Measurements from ENCODE around the gene CTF1.
"Not testable (repeated sequence)": the region's sequence is repeated elsewhere in the genome, so short reads cannot be mapped to it uniquely, and the experiment has no call there.

The CTF1 gene

DNA sequence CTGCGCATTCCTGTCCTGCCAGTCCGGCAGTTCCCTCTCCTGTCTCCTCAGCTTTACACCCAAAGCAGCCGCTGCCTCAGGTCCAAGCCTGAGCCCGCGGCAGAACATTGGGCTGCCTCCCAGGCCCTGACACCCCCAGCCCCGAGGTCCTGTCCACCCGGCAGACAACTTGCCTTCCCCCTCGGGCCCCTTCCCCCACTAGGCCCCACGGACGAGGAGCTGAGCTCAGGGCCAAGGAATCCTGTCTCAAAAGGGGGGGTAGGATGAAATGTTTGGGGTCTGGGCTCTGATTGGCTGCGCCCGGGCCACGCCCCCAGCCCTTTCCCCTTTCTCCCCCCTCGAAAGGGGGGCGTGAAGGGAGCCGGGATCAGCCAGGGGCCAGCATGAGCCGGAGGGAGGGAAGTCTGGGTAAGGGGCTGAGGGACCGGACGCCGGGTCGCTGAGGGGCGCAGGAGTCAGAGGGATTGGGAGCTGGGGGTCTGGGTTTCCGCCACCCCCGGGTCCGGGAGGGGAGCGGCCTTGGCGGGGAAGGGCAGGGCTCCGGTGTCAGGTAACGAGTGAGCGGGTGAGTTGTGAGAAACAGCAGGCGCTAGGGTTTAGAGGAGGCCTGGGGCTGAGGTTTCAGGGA is at the start of gene CTF1:
Gene CTF1, plus strand, starts transcription at position 354 of the 628 bp plus-strand sequence. Its CDS starts 30 bp downstream, at position 384.
- Histone ChIP-seq H3K27me3 (ENCODE audit: low read depth, low read length) (no peaks in the 10 kb centered on the region), H3K27ac (ENCODE audit: low read length) (peak within 1 kb of the TSS; percentile 94), H3K9me3 (ENCODE audit: control insufficient read depth in 1 of 2, low read length in 2 of 2) (no peaks in the 10 kb centered on the region), H3K4me3 (ENCODE audit: low read depth in 1 of 2, low read length in 2 of 2) (peak within 1 kb of the TSS; percentile 64 to 73), H3K4me1 (ENCODE audit: control insufficient read depth in 1 of 2, insufficient read depth in 2 of 2, low read length in 2 of 2) (peaks cover 25 to 34% of the 10 kb centered on the region in 2 donors), H3K36me3 (ENCODE audit: control insufficient read depth in 1 of 2, insufficient read depth in 2 of 2, low read length in 2 of 2) (peaks cover 0 to 8% of the 10 kb centered on the region in 2 donors)

GRCh38 chr16:30846649-30847402 is 49.6 kb upstream of the CTF1 start:
- Histone ChIP-seq H3K27ac (ENCODE audit: low read length) (no peak overlapping the region), H3K36me3 (ENCODE audit: control insufficient read depth in 1 of 2, insufficient read depth in 2 of 2, low read length in 2 of 2) (no peaks in the 10 kb centered on the region), H3K4me3 (ENCODE audit: low read depth in 1 of 2, low read length in 2 of 2) (no peak overlapping the region), H3K27me3 (ENCODE audit: low read depth, low read length) (no peaks in the 10 kb centered on the region), H3K4me1 (ENCODE audit: control insufficient read depth in 1 of 2, insufficient read depth in 2 of 2, low read length in 2 of 2) (peaks cover 0 to 8% of the 10 kb centered on the region in 2 donors), H3K9me3 (ENCODE audit: control insufficient read depth in 1 of 2, low read length in 2 of 2) (no peaks in the 10 kb centered on the region)

GRCh38 chr16:30850246-30850645 is 46.2 kb upstream of the CTF1 start:
- Histone ChIP-seq H3K4me3 (ENCODE audit: low read depth in 1 of 2, low read length in 2 of 2) (no peak overlapping the region), H3K36me3 (ENCODE audit: control insufficient read depth in 1 of 2, insufficient read depth in 2 of 2, low read length in 2 of 2) (no peaks in the 10 kb centered on the region), H3K27ac (ENCODE audit: low read length) (no peak overlapping the region), H3K9me3 (ENCODE audit: control insufficient read depth in 1 of 2, low read length in 2 of 2) (no peaks in the 10 kb centered on the region), H3K27me3 (ENCODE audit: low read depth, low read length) (no peaks in the 10 kb centered on the region), H3K4me1 (ENCODE audit: control insufficient read depth in 1 of 2, insufficient read depth in 2 of 2, low read length in 2 of 2) (peaks cover 0 to 3% of the 10 kb centered on the region in 2 donors)

- H3K9me3 ChIP-seq (ENCODE audit: control insufficient read depth in 1 of 2, low read length in 2 of 2), result no peaks in the 10 kb centered on the region
- H3K36me3 ChIP-seq (ENCODE audit: control insufficient read depth in 1 of 2, insufficient read depth in 2 of 2, low read length in 2 of 2), result no peaks in the 10 kb centered on the region
- H3K27me3 ChIP-seq (ENCODE audit: low read depth, low read length), result no peaks in the 10 kb centered on the region
- no peak overlapping the region for H3K4me3 ChIP-seq (ENCODE audit: low read depth in 1 of 2, low read length in 2 of 2)
- no peaks in the 10 kb centered on the region for H3K4me1 ChIP-seq (ENCODE audit: control insufficient read depth in 1 of 2, insufficient read depth in 2 of 2, low read length in 2 of 2)
- no peak overlapping the region for H3K27ac ChIP-seq (ENCODE audit: low read length)
Observed at GRCh38 chr16:30853758-30854157, 42.7 kb upstream of the CTF1 start.

- Histone ChIP-seq H3K36me3 (ENCODE audit: control insufficient read depth in 1 of 2, insufficient read depth in 2 of 2, low read length in 2 of 2) (no peaks in the 10 kb centered on the region), H3K4me1 (ENCODE audit: control insufficient read depth in 1 of 2, insufficient read depth in 2 of 2, low read length in 2 of 2) (no peaks in the 10 kb centered on the region), H3K4me3 (ENCODE audit: low read depth in 1 of 2, low read length in 2 of 2) (no peak overlapping the region), H3K27ac (ENCODE audit: low read length) (no peak overlapping the region), H3K27me3 (ENCODE audit: low read depth, low read length) (no peaks in the 10 kb centered on the region), H3K9me3 (ENCODE audit: control insufficient read depth in 1 of 2, low read length in 2 of 2) (no peaks in the 10 kb centered on the region)
Observed at GRCh38 chr16:30858111-30858495, 38.3 kb upstream of the CTF1 start.

- no peaks in the 10 kb centered on the region for H3K9me3 ChIP-seq (ENCODE audit: control insufficient read depth in 1 of 2, low read length in 2 of 2)
- H3K4me1 ChIP-seq (ENCODE audit: control insufficient read depth in 1 of 2, insufficient read depth in 2 of 2, low read length in 2 of 2), result no peaks in the 10 kb centered on the region
- H3K4me3 ChIP-seq (ENCODE audit: low read depth in 1 of 2, low read length in 2 of 2), result no peak overlapping the region
- H3K36me3 ChIP-seq (ENCODE audit: control insufficient read depth in 1 of 2, insufficient read depth in 2 of 2, low read length in 2 of 2), result no peaks in the 10 kb centered on the region
- H3K27me3 ChIP-seq (ENCODE audit: low read depth, low read length), result no peaks in the 10 kb centered on the region
- no peak overlapping the region for H3K27ac ChIP-seq (ENCODE audit: low read length)
Observed at GRCh38 chr16:30858829-30859423, 37.5 kb upstream of the CTF1 start.

DNA sequence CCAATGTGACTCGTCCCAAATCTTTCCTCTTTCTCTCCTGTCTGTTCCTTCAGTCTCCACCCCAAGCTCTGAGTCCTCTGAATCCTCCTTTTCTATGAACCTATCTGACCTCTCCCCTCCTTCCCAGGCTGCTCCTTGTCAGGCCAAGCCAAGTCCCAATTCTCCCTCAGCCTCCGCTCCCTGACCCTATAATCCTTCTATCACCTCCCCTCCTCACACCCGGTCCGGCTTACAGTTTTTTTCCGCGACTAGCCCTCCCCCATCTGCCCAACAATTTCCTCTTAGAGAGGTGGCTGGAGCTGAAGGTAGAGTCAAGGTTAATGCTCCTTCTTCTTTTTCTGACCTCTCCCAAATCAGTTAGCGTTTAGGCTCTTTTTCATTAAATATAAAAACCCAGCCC is 35.7 kb upstream of the CTF1 start:
- H3K4me3 ChIP-seq (ENCODE audit: low read depth in 1 of 2, low read length in 2 of 2); H3K4me1 ChIP-seq (ENCODE audit: control insufficient read depth in 1 of 2, insufficient read depth in 2 of 2, low read length in 2 of 2); H3K27ac ChIP-seq (ENCODE audit: low read length); H3K27me3 ChIP-seq (ENCODE audit: low read depth, low read length); H3K36me3 ChIP-seq (ENCODE audit: control insufficient read depth in 1 of 2, insufficient read depth in 2 of 2, low read length in 2 of 2); H3K9me3 ChIP-seq (ENCODE audit: control insufficient read depth in 1 of 2, low read length in 2 of 2): not testable (repeated sequence)

GRCh38 chr16:30863178-30863577 is 33.2 kb upstream of the CTF1 start:
- not testable (repeated sequence) for H3K4me1 ChIP-seq (ENCODE audit: control insufficient read depth in 1 of 2, insufficient read depth in 2 of 2, low read length in 2 of 2); H3K4me3 ChIP-seq (ENCODE audit: low read depth in 1 of 2, low read length in 2 of 2); H3K27me3 ChIP-seq (ENCODE audit: low read depth, low read length); H3K27ac ChIP-seq (ENCODE audit: low read length); H3K9me3 ChIP-seq (ENCODE audit: control insufficient read depth in 1 of 2, low read length in 2 of 2); H3K36me3 ChIP-seq (ENCODE audit: control insufficient read depth in 1 of 2, insufficient read depth in 2 of 2, low read length in 2 of 2)

- Histone ChIP-seq H3K27me3 (ENCODE audit: low read depth, low read length) (no peaks in the 10 kb centered on the region), H3K27ac (ENCODE audit: low read length) (no peak overlapping the region), H3K4me3 (ENCODE audit: low read depth in 1 of 2, low read length in 2 of 2) (no peak overlapping the region), H3K36me3 (ENCODE audit: control insufficient read depth in 1 of 2, insufficient read depth in 2 of 2, low read length in 2 of 2) (no peaks in the 10 kb centered on the region), H3K9me3 (ENCODE audit: control insufficient read depth in 1 of 2, low read length in 2 of 2) (no peaks in the 10 kb centered on the region), H3K4me1 (ENCODE audit: control insufficient read depth in 1 of 2, insufficient read depth in 2 of 2, low read length in 2 of 2) (no peaks in the 10 kb centered on the region)
Observed at GRCh38 chr16:30866031-30866430, 30.4 kb upstream of the CTF1 start.

- H3K27ac ChIP-seq (ENCODE audit: low read length), result no peak overlapping the region
- H3K36me3 ChIP-seq (ENCODE audit: control insufficient read depth in 1 of 2, insufficient read depth in 2 of 2, low read length in 2 of 2), result no peaks in the 10 kb centered on the region
- no peaks in the 10 kb centered on the region for H3K4me1 ChIP-seq (ENCODE audit: control insufficient read depth in 1 of 2, insufficient read depth in 2 of 2, low read length in 2 of 2)
- H3K4me3 ChIP-seq (ENCODE audit: low read depth in 1 of 2, low read length in 2 of 2), result no peak overlapping the region
- no peaks in the 10 kb centered on the region for H3K9me3 ChIP-seq (ENCODE audit: control insufficient read depth in 1 of 2, low read length in 2 of 2)
- H3K27me3 ChIP-seq (ENCODE audit: low read depth, low read length), result no peaks in the 10 kb centered on the region
Observed at GRCh38 chr16:30867747-30868146, 28.7 kb upstream of the CTF1 start.

- Histone ChIP-seq H3K9me3 (ENCODE audit: control insufficient read depth in 1 of 2, low read length in 2 of 2) (no peaks in the 10 kb centered on the region), H3K4me3 (ENCODE audit: low read depth in 1 of 2, low read length in 2 of 2) (no peak overlapping the region), H3K27ac (ENCODE audit: low read length) (no peak overlapping the region), H3K4me1 (ENCODE audit: control insufficient read depth in 1 of 2, insufficient read depth in 2 of 2, low read length in 2 of 2) (peaks cover under 1 to 12% of the 10 kb centered on the region in 2 donors), H3K27me3 (ENCODE audit: low read depth, low read length) (no peaks in the 10 kb centered on the region), H3K36me3 (ENCODE audit: control insufficient read depth in 1 of 2, insufficient read depth in 2 of 2, low read length in 2 of 2) (no peaks in the 10 kb centered on the region)
Observed at GRCh38 chr16:30870904-30871303, 25.5 kb upstream of the CTF1 start.

All from muscle layer of duodenum (tissue), 2 donors.